Effector CD4-positive, alpha-beta T cell (primary cell): Measurements from ENCODE around the gene TMEM79.
A peak's percentile ranks its signal among the peaks of the same experiment; 100 is the strongest.

Experiments used
- DNase-seq: peaks from one replicate; pipeline ENCODE4 v3.0.0-alpha.2; 2020

TMEM79 gene

GRCh38 chr1:156266051-156266450, 18.1 kb upstream of the TMEM79 start:
- DNase-seq: no peak

GRCh38 chr1:156268336-156268735, 15.8 kb upstream of the TMEM79 start:
- DNase-seq: no peak

- no peak for DNase-seq
Observed at GRCh38 chr1:156270314-156270713, 13.8 kb upstream of the TMEM79 start.

GRCh38 chr1:156276532-156276931, 7.6 kb upstream of the TMEM79 start:
- no peak for DNase-seq

- DNase-seq: no peak
Observed at GRCh38 chr1:156276966-156277381, 7.2 kb upstream of the TMEM79 start.

- DNase-seq: no peak
Observed at GRCh38 chr1:156279837-156280236, 4.3 kb upstream of the TMEM79 start.

GRCh38 chr1:156281281-156281680, 2.8 kb upstream of the TMEM79 start:
- DNase-seq: no peak

DNA sequence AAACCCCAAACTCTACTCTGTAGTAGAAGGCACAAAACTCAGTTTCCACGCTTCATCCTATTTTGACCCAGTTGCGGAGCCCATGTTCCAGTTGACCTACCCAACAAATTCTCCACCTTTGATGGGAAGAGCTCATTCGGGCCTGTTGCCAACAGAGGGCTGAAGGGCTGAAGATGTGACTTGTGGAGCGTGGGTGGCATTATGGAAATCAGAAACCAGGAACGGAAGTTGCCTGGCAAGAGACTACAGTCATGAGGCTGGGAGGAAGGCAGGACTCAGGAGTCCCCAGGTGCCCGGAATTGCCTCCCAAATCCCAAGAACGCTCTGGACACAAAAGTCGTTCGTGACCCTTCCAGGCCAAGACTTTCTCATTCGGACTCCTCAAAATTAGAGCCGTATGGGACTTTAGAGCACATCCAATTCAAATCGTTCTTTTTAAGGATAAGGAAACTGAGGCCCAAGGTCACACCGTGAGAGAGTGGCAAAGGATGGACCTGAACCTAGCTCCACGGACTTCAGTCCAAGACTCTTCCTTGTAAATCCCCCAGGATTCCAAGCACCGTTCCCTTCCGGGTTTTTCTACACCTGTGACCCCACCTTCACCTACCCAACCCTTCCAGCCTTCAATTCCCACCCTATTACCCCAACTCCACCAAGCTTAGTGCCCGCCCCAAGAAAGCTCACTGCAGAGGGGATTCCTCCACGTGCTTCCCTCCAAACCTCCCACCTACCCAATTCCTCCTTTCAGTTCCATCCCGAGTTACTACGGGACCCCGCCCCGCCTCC, 2.2 kb upstream of the TMEM79 start:
- DNase-seq: no peak

DNA sequence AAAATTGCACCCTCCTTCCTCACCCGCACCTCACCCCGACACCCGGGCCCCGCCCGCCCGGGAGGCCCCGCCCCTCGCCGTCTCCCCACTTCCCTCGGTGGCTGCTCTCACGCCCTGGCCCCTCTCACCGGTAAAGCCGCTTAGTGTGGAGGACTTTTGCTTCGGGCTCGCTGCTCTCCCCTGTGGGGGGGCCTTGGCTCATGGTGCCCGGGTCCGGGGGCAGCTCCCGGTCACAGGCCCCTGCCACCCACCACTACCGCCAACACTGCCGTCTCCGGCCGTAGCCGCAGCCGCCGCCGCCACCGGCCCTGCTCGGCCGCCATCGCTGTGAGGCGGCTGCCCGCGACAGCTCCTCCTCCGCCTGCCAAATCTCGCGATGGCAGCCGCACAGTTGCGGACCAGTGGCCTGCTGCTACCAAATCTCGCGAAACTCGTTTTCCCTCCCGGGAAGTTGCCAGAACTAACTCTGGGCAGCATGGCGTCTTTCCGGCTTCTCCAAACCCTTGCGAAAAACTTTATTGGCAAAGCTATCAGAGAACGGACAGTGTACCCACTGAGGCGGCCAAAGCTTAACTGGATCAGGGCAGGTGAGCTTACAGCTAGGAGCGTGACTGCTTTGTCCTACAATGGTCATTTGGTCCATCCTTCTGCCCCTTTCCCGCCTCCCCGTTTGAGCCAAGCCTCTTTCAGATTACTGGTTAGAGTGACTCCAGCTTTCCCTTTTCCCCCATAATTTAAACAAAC, 1.5 kb upstream of the TMEM79 start, which contains the start of gene SMG5:
TSS of gene SMG5 (minus strand) at position 347 of the 744 bp plus-strand sequence. CDS start at position 202, 145 bp downstream.
- DNase-seq: peak; percentile 96

GRCh38 chr1:156283521-156283920, 604 bp upstream of the TMEM79 start:
- DNase-seq: no peak

GRCh38 chr1:156284757-156285156, 632 bp downstream of the TMEM79 start:
- no peak for DNase-seq

DNA sequence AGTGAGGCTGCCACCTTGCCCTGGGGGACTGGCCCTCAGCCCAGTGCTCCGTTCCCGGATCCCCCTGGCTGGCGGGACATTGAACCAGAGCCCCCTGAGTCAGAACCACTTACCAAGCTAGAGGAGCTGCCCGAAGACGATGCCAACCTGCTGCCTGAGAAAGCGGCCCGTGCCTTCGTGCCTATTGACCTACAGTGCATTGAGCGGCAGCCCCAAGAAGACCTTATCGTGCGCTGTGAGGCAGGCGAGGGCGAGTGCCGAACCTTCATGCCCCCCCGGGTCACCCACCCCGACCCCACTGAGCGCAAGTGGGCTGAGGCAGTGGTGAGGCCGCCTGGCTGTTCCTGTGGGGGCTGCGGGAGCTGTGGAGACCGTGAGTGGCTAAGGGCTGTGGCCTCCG, 1.3 kb downstream of the TMEM79 start:
- DNase-seq: no peak

DNA sequence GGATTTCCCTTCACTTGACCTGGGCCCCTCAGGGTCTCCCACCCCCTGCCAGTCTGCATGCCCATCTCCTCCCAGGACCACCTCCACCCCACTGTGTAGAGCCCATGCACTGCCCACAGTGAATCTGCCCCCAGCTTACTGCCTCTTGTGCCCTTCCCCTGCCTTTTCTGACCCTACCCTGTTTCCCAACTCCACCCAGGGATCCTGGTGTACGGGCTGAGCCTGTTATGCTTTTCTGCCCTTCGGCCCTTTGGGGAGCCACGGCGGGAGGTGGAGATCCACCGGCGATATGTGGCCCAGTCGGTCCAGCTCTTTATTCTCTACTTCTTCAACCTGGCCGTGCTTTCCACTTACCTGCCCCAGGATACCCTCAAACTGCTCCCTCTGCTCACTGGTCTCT, 1.9 kb downstream of the TMEM79 start:
- no peak for DNase-seq

DNA sequence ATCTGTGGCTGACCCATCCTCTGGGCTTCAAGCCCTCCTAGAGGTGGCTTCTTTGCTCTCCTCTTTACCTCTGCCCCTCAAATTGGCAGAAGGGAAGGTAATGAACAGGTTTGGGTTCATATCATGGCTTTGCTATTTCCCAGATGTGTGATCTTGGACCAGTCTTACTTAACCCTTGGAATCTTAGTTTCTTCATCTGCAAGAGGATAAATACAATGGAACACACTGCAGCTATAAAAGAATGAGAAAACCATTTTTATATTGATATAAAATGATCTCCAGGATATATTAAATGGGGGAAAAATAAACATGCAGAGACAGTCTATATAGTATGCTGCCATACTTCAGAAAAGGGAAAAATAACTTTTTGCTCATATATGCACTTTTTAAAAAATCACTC, 5.7 kb downstream of the TMEM79 start:
- DNase-seq: no peak

- no peak for DNase-seq
Observed at GRCh38 chr1:156291226-156292061, 7.3 kb downstream of the TMEM79 start.

DNA sequence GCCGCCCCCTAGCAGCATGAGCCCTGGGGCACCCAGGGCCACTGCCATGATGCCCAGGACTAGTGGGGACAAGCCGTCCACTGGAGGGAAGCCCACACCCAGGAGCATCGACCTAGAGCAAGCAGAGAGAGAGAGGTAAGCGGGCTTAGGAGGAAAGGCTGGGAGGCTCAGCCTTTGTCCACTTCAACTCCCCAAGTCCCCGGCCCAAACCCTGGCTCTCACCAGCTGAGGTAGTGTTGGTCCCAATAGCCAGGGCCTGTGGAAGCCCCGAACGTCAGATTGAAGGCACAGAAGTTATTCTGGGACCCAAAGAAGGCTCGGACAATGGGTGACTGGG, 8.9 kb downstream of the TMEM79 start:
- no peak for DNase-seq

DNA sequence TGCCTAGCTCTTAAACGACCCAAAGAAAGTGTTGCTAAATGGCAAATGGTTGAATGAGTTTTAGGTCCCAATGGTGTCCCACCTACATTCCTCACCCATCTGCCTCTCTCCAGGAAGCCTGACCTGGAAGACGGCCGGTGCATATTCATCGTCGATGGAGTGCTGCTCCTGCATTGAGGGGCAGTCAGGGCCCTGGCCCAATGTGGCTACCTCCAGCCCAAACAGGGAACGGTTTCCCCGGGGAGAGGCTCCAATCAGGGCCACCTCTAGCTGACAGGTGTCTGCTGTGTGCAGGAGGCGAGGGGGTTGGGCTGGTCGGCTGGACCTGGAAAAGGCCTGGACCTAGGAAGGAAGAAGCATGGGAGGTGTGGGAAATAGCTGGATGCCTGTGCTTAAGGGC, 9.8 kb downstream of the TMEM79 start:
- no peak for DNase-seq

- DNase-seq: peak; percentile 53
Observed at GRCh38 chr1:156295391-156295947, 11.3 kb downstream of the TMEM79 start, which contains the start of gene GLMP. Gene GLMP (minus strand): TSS chr1:156295679. CDS start chr1:156295645, 34 bp downstream.

- DNase-seq: no peak
Observed at GRCh38 chr1:156298852-156299357, 14.8 kb downstream of the TMEM79 start, which contains the start of gene VHLL. Gene VHLL (minus strand): TSS chr1:156299307. CDS start chr1:156299189, 118 bp downstream.

- no peak for DNase-seq
Observed at GRCh38 chr1:156303241-156303640, 19.1 kb downstream of the TMEM79 start.

DNA sequence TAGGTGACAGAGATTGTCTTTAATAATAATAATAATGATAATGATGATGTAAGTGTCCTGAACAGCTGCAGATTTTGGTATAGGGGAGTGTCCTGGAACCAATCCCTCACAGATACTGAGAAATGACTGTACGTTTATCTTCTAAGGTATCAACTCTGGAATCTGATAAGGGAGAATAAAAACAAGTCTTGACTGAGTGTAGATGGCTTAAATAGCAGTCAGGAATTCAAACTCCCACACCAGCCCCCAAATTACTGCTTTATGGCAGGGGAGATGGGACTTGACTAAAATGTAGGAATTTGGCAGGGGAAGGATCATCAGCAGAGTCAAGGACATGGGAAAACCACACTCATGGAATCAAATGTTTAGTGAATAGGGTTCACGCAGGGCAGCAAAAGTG, 21.1 kb downstream of the TMEM79 start:
- DNase-seq: no peak

DNA sequence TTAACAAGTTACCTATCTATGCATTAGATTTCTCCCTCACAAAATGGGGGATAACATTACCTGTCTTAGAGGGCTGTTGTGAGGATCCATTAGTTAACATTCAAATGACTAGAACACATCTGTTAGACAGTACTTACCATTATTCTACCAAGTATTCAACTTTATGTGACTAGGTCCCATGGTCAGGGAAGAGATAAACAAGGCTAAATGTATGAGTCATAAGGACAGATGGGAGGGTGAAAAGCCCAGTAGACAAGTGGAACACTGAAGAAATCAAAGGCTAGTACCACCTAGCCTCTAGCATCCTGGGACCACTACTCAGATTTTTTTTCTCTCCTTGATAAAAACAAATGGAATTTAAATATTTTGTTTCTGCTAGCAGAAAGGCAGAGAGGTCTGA, 24.0 kb downstream of the TMEM79 start:
- no peak for DNase-seq

DNA sequence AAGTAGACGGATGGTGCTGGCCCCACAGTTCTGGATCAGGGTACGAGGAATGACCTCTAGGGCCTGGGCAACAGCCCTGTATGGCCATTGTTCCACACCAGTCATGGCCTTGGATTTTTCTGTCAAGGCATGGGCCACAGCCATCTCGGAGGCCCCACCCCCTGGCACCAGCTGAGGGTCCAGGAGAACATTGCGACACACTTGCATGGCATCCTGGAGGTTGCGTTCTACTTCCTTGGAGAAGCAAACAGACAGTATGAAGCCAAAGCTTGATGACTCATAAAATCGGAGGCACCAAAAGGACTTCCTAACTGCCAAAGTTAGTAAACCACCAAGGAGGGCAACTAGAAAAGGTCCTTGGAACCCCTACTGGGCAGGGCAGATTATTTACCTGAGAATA, 26.8 kb downstream of the TMEM79 start:
- DNase-seq: no peak
